Stomach (tissue), 9 donors: ENCODE results near the gene MPDU1. TPM values are rescaled to one million over a fixed set of nuclear protein-coding genes. Genes with fewer than 3 reads are reported as not detected.

ENCODE experiments used
- DNase-seq, 2 donors: peaks; one replicate each; pipeline versions ENCODE4 v3.0.0 to v3.0.0-alpha.2; 2013 to 2019
- H3K27ac ChIP-seq, 5 donors: fragments of 200-600 bp in 4 of 5; sonication (generic) in 4 of 5; one replicate each; pipeline ENCODE4 v1.5.1; 2013 to 2019; ENCODE audit warnings: mild to moderate bottlenecking in 1 of 5, moderate library complexity in 1 of 5
- H3K27me3 ChIP-seq, 3 donors: fragments of 200-600 bp; sonication (generic); one replicate each; pipeline ENCODE4 v1.5.1; 2017 to 2019; ENCODE audit warnings: mixed run types in 1 of 3
- H3K36me3 ChIP-seq, 4 donors: fragments of 200-600 bp; sonication (generic); 1 replicate in 3 of 4; 2 replicates in 1 of 4; pipeline ENCODE4 v1.5.1; 2016 to 2019
- H3K4me1 ChIP-seq, 4 donors: fragments of 200-600 bp; sonication (generic); one replicate each; pipeline ENCODE4 v1.5.1; 2016 to 2019
- H3K4me3 ChIP-seq, 4 donors: fragments of 200-600 bp; sonication (generic) in 3 of 4; one replicate each; pipeline ENCODE4 v1.5.1; 2016 to 2019; ENCODE audit warnings: mild to moderate bottlenecking in 1 of 4
- H3K9me3 ChIP-seq, 4 donors: fragments of 200-600 bp; sonication (generic); one replicate each; pipeline ENCODE4 v1.5.1; 2016 to 2019
- CTCF ChIP-seq, 7 experiments: fragments of 450-650 bp in 4 of 7; fragments of 200-600 bp in 3 of 7; sonication (generic) in 3 of 7; IDR thresholded peaks; one replicate each; pipeline ENCODE4 v1.5.1; 2016 to 2019; ENCODE audit warnings: antibody characterized with exemption in 7 of 7, control low read depth in 2 of 7, mild to moderate bottlenecking in 1 of 7
- EP300 ChIP-seq: sonication (generic); formaldehyde crosslinking; IDR thresholded peaks from one replicate; pipeline ENCODE4 v1.6.1; 2017; ENCODE audit warnings: antibody characterized with exemption
- POLR2A ChIP-seq, 4 donors: fragments of 450-650 bp; IDR thresholded peaks; one replicate each; pipeline ENCODE4 v1.6.1; 2016; ENCODE audit warnings: antibody characterized with exemption in 4 of 4, control low read depth in 2 of 4, mild to moderate bottlenecking in 1 of 4, moderate library complexity in 1 of 4
- POLR2AphosphoS5 ChIP-seq, 3 donors: sonication (generic); formaldehyde crosslinking; IDR thresholded peaks; one replicate each; pipeline ENCODE4 v1.6.1; 2016; ENCODE audit warnings: antibody characterized with exemption in 3 of 3
- WGBS, 5 donors: extraction: QIAGEN DNeasy Blood & Tissue Kit in 3 of 5; methylation state at CpG; one replicate each; pipeline versions ENCODE4 v1.1.5 to v1.1.7; 2013 to 2018; 5-methylcytosine and 5-hydroxymethylcytosine counted together
- intact Hi-C: fragments of 100-400 bp; cut with DNase I; formaldehyde crosslinking; loops from one replicate; pipeline ENCODE4 v1.15.1; 2023; ENCODE audit warnings: low total_unique reads
- polyA plus RNA-seq, 3 donors: library from polyadenylated mRNA; stranded (reverse); fragments of 200-250 nt; gene quantifications; one replicate each; pipeline ENCODE4 v1.2.3, GENCODE V29; 2013
- total RNA-seq, 5 donors: library from RNA; depleted of rRNA; stranded (reverse); fragments of >200 nt; gene quantifications; one replicate each; pipeline versions ENCODE4 v1.1.0 to v1.2.3, GENCODE V29; 2014 to 2016
- donor health status: healthy with polysubstance abuse.
- donor health status: Bipolar disorder and iron deficiency.
- donor health status: healthy.

The MPDU1 gene
- total and polyA plus RNA-seq, 8 donors = 27.2 to 188 (median 68.3) TPM

GRCh38 chr17:7589891-7590691, 6.4 kb downstream of the MPDU1 start, which contains the start of gene SOX15:
Gene SOX15 (minus strand): TSS chr17:7590094. CDS start chr17:7589676, 418 bp downstream.
- H3K4me1 ChIP-seq = peaks cover 15 to 57% (median 45%) of the 10 kb centered on the region in 4 donors
- peak in 1 of 2 donors; percentile 55 for DNase-seq
- H3K36me3 ChIP-seq = peaks cover 41 to 89% (median 76%) of the 10 kb centered on the region in 4 donors
- TF ChIP-seq EP300 (no peak), CTCF (IDR thresholded peaks at IDR 0.05) (no peak), POLR2AphosphoS5 (IDR thresholded peaks at IDR 0.05) (no peak), POLR2A (IDR thresholded peaks at IDR 0.05) (no peak)
- H3K9me3 ChIP-seq = no peaks in the 10 kb centered on the region
- intact Hi-C loops = no loop called here
- peak within 1 kb of the TSS; percentile 10 to 83 (median 59) for H3K27ac ChIP-seq
- H3K4me3 ChIP-seq = peak within 1 kb of the TSS; percentile 38 to 55 (median 44)
- WGBS, 5 donors = 60 to 70% (median 61%) methylated on average over 19 to 24 of the region's 24 CpGs
- no peaks in the 10 kb centered on the region for H3K27me3 ChIP-seq

- Histone ChIP-seq H3K36me3 (peaks cover 47 to 96% (median 83%) of the 10 kb centered on the region in 4 donors), H3K27me3 (no peaks in the 10 kb centered on the region), H3K4me3 (no peak overlapping the region), H3K9me3 (no peaks in the 10 kb centered on the region), H3K4me1 (peaks cover 14 to 50% (median 38%) of the 10 kb centered on the region in 4 donors), H3K27ac (peak overlapping the region in 1 of 5 donors; percentile 10)
- 72 to 86% (median 76%) methylated on average over 4 of the region's 4 CpGs for WGBS, 5 donors
- no peak for TF ChIP-seq POLR2AphosphoS5 (IDR thresholded peaks at IDR 0.05)
- no peak for TF ChIP-seq POLR2A (IDR thresholded peaks at IDR 0.05)
- no peak for TF ChIP-seq EP300
- no peak for TF ChIP-seq CTCF (IDR thresholded peaks at IDR 0.05)
- DNase-seq = no peak
- intact Hi-C loops = no loop called here
Observed at GRCh38 chr17:7590743-7591142, 7.1 kb downstream of the MPDU1 start.

GRCh38 chr17:7591596-7591995, 7.9 kb downstream of the MPDU1 start:
- peaks cover 14 to 42% (median 31%) of the 10 kb centered on the region in 4 donors for H3K4me1 ChIP-seq
- intact Hi-C loops = no loop called here
- H3K9me3 ChIP-seq = no peaks in the 10 kb centered on the region
- WGBS, 5 donors = 82 to 95% (median 88%) methylated on average over 5 of the region's 5 CpGs
- no peak for DNase-seq
- H3K27ac ChIP-seq = no peak overlapping the region
- H3K36me3 ChIP-seq = peaks cover 56 to 96% (median 88%) of the 10 kb centered on the region in 4 donors
- H3K4me3 ChIP-seq = no peak overlapping the region
- TF ChIP-seq POLR2AphosphoS5 (IDR thresholded peaks at IDR 0.05) = no peak
- no peak for TF ChIP-seq EP300
- no peak for TF ChIP-seq CTCF (IDR thresholded peaks at IDR 0.05)
- no peak for TF ChIP-seq POLR2A (IDR thresholded peaks at IDR 0.05)
- H3K27me3 ChIP-seq = no peaks in the 10 kb centered on the region

GRCh38 chr17:7592422-7593021, 8.9 kb downstream of the MPDU1 start:
- Histone ChIP-seq H3K36me3 (peaks cover 65 to 96% (median 88%) of the 10 kb centered on the region in 4 donors), H3K4me1 (peaks cover 14 to 32% (median 24%) of the 10 kb centered on the region in 4 donors), H3K27ac (no peak overlapping the region), H3K9me3 (no peaks in the 10 kb centered on the region), H3K4me3 (no peak overlapping the region), H3K27me3 (no peaks in the 10 kb centered on the region)
- 90 to 92% (median 92%) methylated on average over 21 to 23 of the region's 23 CpGs for WGBS, 5 donors
- intact Hi-C loops = no loop called here
- DNase-seq = no peak
- TF ChIP-seq CTCF (IDR thresholded peaks at IDR 0.05) (no peak), POLR2AphosphoS5 (IDR thresholded peaks at IDR 0.05) (no peak), POLR2A (IDR thresholded peaks at IDR 0.05) (no peak), EP300 (no peak)
